Naive thymus-derived CD4-positive, alpha-beta T cell (primary cell): Measurements from ENCODE around the gene PEX6. TPM values are rescaled to one million over a fixed set of nuclear protein-coding genes. Genes with fewer than 3 reads are reported as not detected.

Experiments used
- ATAC-seq: fragments of 150-1000 bp; cut with Tn5 transposase; 2 replicates; pipeline ENCODE4 v1.10.0; 2021; ENCODE audit warnings: mild to moderate bottlenecking, moderate library complexity
- CTCF ChIA-PET: fragments of 350-600 bp; sonication (Branson Sonifier 250); formaldehyde crosslinking; loops from one replicate; lab custom pipeline; 2021; ENCODE audit warnings: antibody characterized with exemption; lab: Charles Lee
- POLR2A ChIA-PET: fragments of 350-600 bp; sonication (Branson Sonifier 250); formaldehyde crosslinking; loops from one replicate; lab custom pipeline; 2021; ENCODE audit warnings: antibody characterized with exemption, inconsistent platforms; lab: Charles Lee
- DNase-seq, 9 donors: peaks; one replicate each; pipeline versions ENCODE4 v3.0.0 to v3.0.0-alpha.2; 2020 to 2022; ENCODE audit warnings: mixed read lengths in 1 of 9
- H3K27ac ChIP-seq: one replicate; pipeline ENCODE4 v1.7.0; 2013; ENCODE audit warnings: mild to moderate bottlenecking, low read depth, low read length, moderate library complexity
- H3K27me3 ChIP-seq, 2 donors: one replicate each; pipeline ENCODE4 v1.7.0; 2013; ENCODE audit warnings: low read length in 2 of 2, mild to moderate bottlenecking in 2 of 2, moderate library complexity in 2 of 2; ENCODE audit not compliant: control insufficient read depth in 2 of 2, insufficient read depth in 2 of 2
- H3K36me3 ChIP-seq, 3 experiments: 1 replicate in 2 of 3; 2 replicates in 1 of 3; pipeline ENCODE4 v1.7.0; 2013; ENCODE audit warnings: low read length in 3 of 3, mild to moderate bottlenecking in 3 of 3, moderate library complexity in 1 of 3; ENCODE audit not compliant: insufficient read depth in 3 of 3, control insufficient read depth in 2 of 3
- H3K4me1 ChIP-seq, 2 donors: one replicate each; pipeline ENCODE4 v1.7.0; 2013; ENCODE audit warnings: low read length in 2 of 2, mild to moderate bottlenecking in 2 of 2, moderate library complexity in 1 of 2; ENCODE audit not compliant: control insufficient read depth in 2 of 2, insufficient read depth in 2 of 2
- H3K4me3 ChIP-seq: 2 replicates; pipeline ENCODE4 v1.7.0; 2013; ENCODE audit warnings: mild to moderate bottlenecking, low read length
- H3K9me3 ChIP-seq, 3 experiments: 1 replicate in 2 of 3; 2 replicates in 1 of 3; pipeline ENCODE4 v1.7.0; 2013; ENCODE audit warnings: low read length in 3 of 3; ENCODE audit not compliant: control insufficient read depth in 2 of 3
- H3K27ac Mint-ChIP-seq, 9 donors: one replicate each; pipeline ENCODE4 v1.8.0; 2020 to 2022; ENCODE audit warnings: mixed read lengths in 9 of 9, mild to moderate bottlenecking in 8 of 9, moderate library complexity in 5 of 9, inconsistent platforms in 2 of 9
- H3K27me3 Mint-ChIP-seq, 5 donors: one replicate each; pipeline ENCODE4 v1.8.0; 2021 to 2022; ENCODE audit warnings: mixed read lengths in 5 of 5, mild to moderate bottlenecking in 1 of 5
- H3K36me3 Mint-ChIP-seq, 5 donors: one replicate each; pipeline ENCODE4 v1.8.0; 2020 to 2022; ENCODE audit warnings: mixed read lengths in 5 of 5, mild to moderate bottlenecking in 3 of 5, inconsistent platforms in 1 of 5
- H3K4me1 Mint-ChIP-seq, 7 donors: one replicate each; pipeline ENCODE4 v1.8.0; 2020 to 2022; ENCODE audit warnings: mixed read lengths in 7 of 7, mild to moderate bottlenecking in 3 of 7, inconsistent platforms in 1 of 7
- H3K4me3 Mint-ChIP-seq, 10 donors: one replicate each; pipeline ENCODE4 v1.8.0; 2020 to 2022; ENCODE audit warnings: mild to moderate bottlenecking in 10 of 10, mixed read lengths in 10 of 10, moderate library complexity in 6 of 10, inconsistent platforms in 2 of 10
- H3K9me3 Mint-ChIP-seq, 11 donors: one replicate each; pipeline ENCODE4 v1.8.0; 2020 to 2022; ENCODE audit warnings: mixed read lengths in 11 of 11, mild to moderate bottlenecking in 4 of 11, inconsistent platforms in 1 of 11, moderate library complexity in 1 of 11
- intact Hi-C, 2 donors: fragments of 100-400 bp; cut with micrococcal nuclease; formaldehyde crosslinking; loops; one replicate each; pipeline ENCODE4 v1.15.1; 2023
- polyA plus RNA-seq, 2 donors: library from polyadenylated mRNA; unstranded; fragments of 300-500 nt; fragmentation: Illumina TruSeq; gene quantifications; one replicate each; pipeline ENCODE4 v1.2.3, GENCODE V29; 2021
- total RNA-seq, 6 experiments: library from RNA in 5 of 6; stranded (reverse) in 5 of 6; gene quantifications; 1 replicate in 5 of 6; 2 replicates in 1 of 6; pipeline ENCODE4 v1.2.3 and lab custom pipeline; 2021 to 2026

PEX6 gene
- total and polyA plus RNA-seq, 7 experiments from 2014 or later = 14.1 to 42.3 (median 24.6) TPM

- Histone ChIP-seq H3K4me3 (no peak overlapping the region), H3K27me3 (no peaks in the 10 kb centered on the region), H3K27ac (no peak overlapping the region), H3K36me3 (peaks cover 9 to 74% (median 17%) of the 10 kb centered on the region in 3 experiments), H3K9me3 (no peaks in the 10 kb centered on the region), H3K4me1 (no peaks in the 10 kb centered on the region)
- DNase-seq (no peak), ATAC-seq (no peak)
- Mint-ChIP-seq H3K9me3 (no peaks in the 10 kb centered on the region), H3K27me3 (no peaks in the 10 kb centered on the region), H3K36me3 (peaks cover 7 to 32% (median 11%) of the 10 kb centered on the region in 5 donors), H3K4me1 (peaks cover 0 to 18% (median 11%) of the 10 kb centered on the region in 7 donors), H3K27ac (peak overlapping the region in 3 of 9 donors; percentile 66 to 72 (median 72)), H3K4me3 (no peak overlapping the region)
- intact Hi-C loops = no loop called here
- POLR2A ChIA-PET = interaction anchor here (1.4 to 2.0 kb wide), 2 partner anchors 11 to 44 kb away, joined by 3 to 9 read pairs; partner anchors contain the start of genes CNPY3 and PPP2R5D
- CTCF ChIA-PET = no interaction called here
These were observed 38.4 kb downstream of the PEX6 start for GRCh38 chr6:42940493-42941045.

- Histone ChIP-seq H3K9me3 (no peaks in the 10 kb centered on the region), H3K27ac (no peak overlapping the region), H3K36me3 (peaks cover 13 to 82% (median 17%) of the 10 kb centered on the region in 3 experiments), H3K27me3 (no peaks in the 10 kb centered on the region), H3K4me3 (no peak overlapping the region), H3K4me1 (no peaks in the 10 kb centered on the region)
- ATAC-seq = no peak
- Mint-ChIP-seq H3K4me3 (peak overlapping the region in 1 of 10 donors; percentile 42), H3K27me3 (no peaks in the 10 kb centered on the region), H3K9me3 (no peaks in the 10 kb centered on the region), H3K4me1 (peaks cover 0 to 23% (median 15%) of the 10 kb centered on the region in 7 donors), H3K27ac (peak overlapping the region in 1 of 9 donors; percentile 45), H3K36me3 (peaks cover 7 to 36% (median 11%) of the 10 kb centered on the region in 5 donors)
- ChIA-PET CTCF (no interaction called here), POLR2A (interaction anchor here (0.7 to 2.0 kb wide), 4 partner anchors 10 to 78 kb away, joined by 3 to 9 read pairs (median 4); partner anchors contain the start of genes CNPY3 and PPP2R5D)
- no peak for DNase-seq
- intact Hi-C loops = no loop called here
These were observed 39.2 kb downstream of the PEX6 start for GRCh38 chr6:42939810-42940167.

- Histone ChIP-seq H3K9me3 (no peaks in the 10 kb centered on the region), H3K4me1 (no peaks in the 10 kb centered on the region), H3K27me3 (no peaks in the 10 kb centered on the region), H3K4me3 (no peak overlapping the region), H3K27ac (no peak overlapping the region), H3K36me3 (peaks cover 13 to 86% (median 17%) of the 10 kb centered on the region in 3 experiments)
- Mint-ChIP-seq H3K4me1 (peaks cover 0 to 26% (median 20%) of the 10 kb centered on the region in 7 donors), H3K4me3 (peak overlapping the region in 2 of 10 donors; percentile 42 to 59), H3K36me3 (peaks cover 7 to 36% (median 11%) of the 10 kb centered on the region in 5 donors), H3K27me3 (no peaks in the 10 kb centered on the region), H3K9me3 (no peaks in the 10 kb centered on the region), H3K27ac (peak overlapping the region in 2 of 9 donors; percentile 45)
- CTCF ChIA-PET = no interaction called here
- ATAC-seq (no peak), DNase-seq (no peak)
- POLR2A ChIA-PET = interaction anchor here (0.7 to 1.4 kb wide), 4 partner anchors 10 to 374 kb away, joined by 3 to 5 read pairs (median 3); partner anchors contain the start of genes CNPY3 and PPP2R5D
- intact Hi-C loops = no loop called here
These were observed 39.8 kb downstream of the PEX6 start for GRCh38 chr6:42938987-42939809.

- Histone ChIP-seq H3K27me3 (no peaks in the 10 kb centered on the region), H3K4me1 (peaks cover under 1% of the 10 kb centered on the region in 2 donors), H3K27ac (no peak overlapping the region), H3K36me3 (peaks cover 13 to 82% (median 17%) of the 10 kb centered on the region in 3 experiments), H3K4me3 (no peak overlapping the region), H3K9me3 (no peaks in the 10 kb centered on the region)
- ATAC-seq (no peak), DNase-seq (no peak)
- Mint-ChIP-seq H3K27me3 (no peaks in the 10 kb centered on the region), H3K36me3 (peaks cover 5 to 33% (median 11%) of the 10 kb centered on the region in 5 donors), H3K9me3 (no peaks in the 10 kb centered on the region), H3K27ac (peak overlapping the region in 3 of 9 donors; percentile 54 to 83 (median 59)), H3K4me1 (peaks cover 5 to 34% (median 28%) of the 10 kb centered on the region in 7 donors), H3K4me3 (no peak overlapping the region)
- intact Hi-C loops = no loop called here
- CTCF ChIA-PET = no interaction called here
- POLR2A ChIA-PET = interaction anchor here (1.0 kb wide), 1 partner anchor 373 kb away, joined by 3 read pairs; no protein-coding TSS in a partner anchor
These were observed 40.6 kb downstream of the PEX6 start for GRCh38 chr6:42938428-42938796.

- Histone ChIP-seq H3K9me3 (no peaks in the 10 kb centered on the region), H3K27me3 (no peaks in the 10 kb centered on the region), H3K4me1 (peaks cover 7% of the 10 kb centered on the region in 2 donors), H3K27ac (no peak overlapping the region), H3K4me3 (no peak overlapping the region), H3K36me3 (peaks cover 13 to 81% (median 17%) of the 10 kb centered on the region in 3 experiments)
- intact Hi-C loops = no loop called here
- Mint-ChIP-seq H3K27me3 (no peaks in the 10 kb centered on the region), H3K9me3 (no peaks in the 10 kb centered on the region), H3K27ac (peak overlapping the region in 5 of 9 donors; percentile 34 to 83 (median 59)), H3K4me3 (peak overlapping the region in 1 of 10 donors; percentile 6), H3K4me1 (peaks cover 11 to 40% (median 34%) of the 10 kb centered on the region in 7 donors), H3K36me3 (peaks cover 4 to 29% (median 11%) of the 10 kb centered on the region in 5 donors)
- ChIA-PET CTCF (interaction anchor here (0.7 kb wide), 1 partner anchor 448 kb away, joined by 3 read pairs; no protein-coding TSS in a partner anchor), POLR2A (no interaction called here)
- ATAC-seq (no peak), DNase-seq (no peak)
These were observed 41.2 kb downstream of the PEX6 start for GRCh38 chr6:42937548-42938427.

- H3K36me3 ChIP-seq = peaks cover 10 to 71% (median 17%) of the 10 kb centered on the region in 3 experiments
These were observed 42.6 kb downstream of the PEX6 start for GRCh38 chr6:42936398-42936797.

More at GRCh38 chr6:42936398-42936797, 42.6 kb downstream of the PEX6 start:
- no peaks in the 10 kb centered on the region for H3K9me3 Mint-ChIP-seq
- intact Hi-C loops = no loop called here
- ATAC-seq (no peak), DNase-seq (no peak)
- ChIA-PET CTCF (interaction anchor here (0.5 to 1.5 kb wide), 2 partner anchors 77 to 116 kb away, joined by 3 to 4 read pairs; no protein-coding TSS in a partner anchor), POLR2A (no interaction called here)
- no peak overlapping the region for H3K4me3 Mint-ChIP-seq
- no peaks in the 10 kb centered on the region for H3K27me3 Mint-ChIP-seq
- peaks cover 22 to 53% (median 45%) of the 10 kb centered on the region in 7 donors for H3K4me1 Mint-ChIP-seq
- H3K36me3 Mint-ChIP-seq = peaks cover 11 to 34% (median 19%) of the 10 kb centered on the region in 5 donors
- Histone ChIP-seq H3K4me1 (peaks cover 17 to 19% of the 10 kb centered on the region in 2 donors), H3K27ac (no peak overlapping the region), H3K27me3 (no peaks in the 10 kb centered on the region), H3K9me3 (no peaks in the 10 kb centered on the region), H3K4me3 (no peak overlapping the region)
- peak overlapping the region in 6 of 9 donors; percentile 0 to 89 (median 40) for H3K27ac Mint-ChIP-seq
